Body of pancreas (tissue), 4 donors: Measurements from ENCODE around the gene SMARCA4. TPM values are rescaled to one million over a fixed set of nuclear protein-coding genes. Genes with fewer than 3 reads are reported as not detected.

ENCODE experiments used
- ATAC-seq: fragments of 150-250 bp; one replicate; pipeline ENCODE4 v1.9.1; 2016
- DNase-seq, 4 donors: peaks; one replicate each; pipeline ENCODE4 v3.0.0-alpha.2; 2019
- H3K27ac ChIP-seq, 4 donors: fragments of 200-600 bp; sonication (generic); 1 replicate in 3 of 4; 2 replicates in 1 of 4; pipeline versions ENCODE4 v1.5.1 to v1.6.1; 2016 to 2019; ENCODE audit warnings: mild to moderate bottlenecking in 1 of 4, mixed read lengths in 1 of 4, moderate library complexity in 1 of 4
- H3K27me3 ChIP-seq, 2 donors: fragments of 200-600 bp; sonication (generic); one replicate each; pipeline ENCODE4 v1.6.0; 2016; ENCODE audit warnings: mild to moderate bottlenecking in 1 of 2
- H3K36me3 ChIP-seq, 2 donors: fragments of 200-600 bp; sonication (generic); replicated peaks in 1 of 2; 2 replicates each; pipeline ENCODE4 v1.5.1; 2016; ENCODE audit warnings: low read depth in 2 of 2; ENCODE audit not compliant: insufficient read depth in 1 of 2
- H3K4me1 ChIP-seq: fragments of 200-600 bp; sonication (generic); one replicate; pipeline ENCODE4 v1.6.0; 2016
- H3K4me3 ChIP-seq, 2 donors: fragments of 200-600 bp; sonication (generic); 1 replicate in 1 of 2; 2 replicates in 1 of 2; pipeline ENCODE4 v1.5.1; 2016 to 2019
- H3K9me3 ChIP-seq, 3 donors: fragments of 200-600 bp; sonication (generic); 1 replicate in 2 of 3; 2 replicates in 1 of 3; pipeline ENCODE4 v1.5.1; 2016
- CTCF ChIP-seq, 7 experiments: fragments of 450-650 bp in 4 of 7; fragments of 200-600 bp in 3 of 7; sonication (generic) in 3 of 7; IDR thresholded peaks; one replicate each; pipeline ENCODE4 v1.5.1; 2016 to 2019; ENCODE audit warnings: antibody characterized with exemption in 7 of 7
- POLR2A ChIP-seq, 3 donors: fragments of 450-650 bp; IDR thresholded peaks; one replicate each; pipeline ENCODE4 v1.6.1; 2016; ENCODE audit warnings: antibody characterized with exemption in 3 of 3, mild to moderate bottlenecking in 2 of 3
- WGBS, 2 donors: methylation state at CpG; one replicate each; pipeline ENCODE4 v1.1.5; 2017; 5-methylcytosine and 5-hydroxymethylcytosine counted together
- intact Hi-C: fragments of 100-400 bp; cut with DNase I; formaldehyde crosslinking; loops from one replicate; pipeline ENCODE4 v1.15.1; 2023
- total RNA-seq, 2 donors: library from RNA; depleted of rRNA; stranded (reverse); fragments of >200 nt; gene quantifications; one replicate each; pipeline ENCODE4 v1.1.0, GENCODE V29; 2016

Gene SMARCA4
- total RNA-seq, 2 donors from 2014 or later: 56.3 to 120 TPM

GRCh38 chr19:10962863-10963262, 2.0 kb downstream of the SMARCA4 start:
- intact Hi-C loops: no loop called here
- no peak overlapping the region for H3K4me3 ChIP-seq
- no peaks in the 10 kb centered on the region for H3K36me3 ChIP-seq
- TF ChIP-seq CTCF (IDR thresholded peaks at IDR 0.05): no peak
- TF ChIP-seq POLR2A (IDR thresholded peaks at IDR 0.05): no peak
- DNase-seq (no peak), ATAC-seq (no peak)
- no peaks in the 10 kb centered on the region for H3K9me3 ChIP-seq
- H3K4me1 ChIP-seq: peaks cover 32% of the 10 kb centered on the region
- no peaks in the 10 kb centered on the region for H3K27me3 ChIP-seq
- H3K27ac ChIP-seq: no peak overlapping the region
- WGBS, 2 donors: 81 to 87% methylated on average over 9 to 10 of the region's 10 CpGs

- intact Hi-C loops: no loop called here
- Histone ChIP-seq H3K9me3 (no peaks in the 10 kb centered on the region), H3K4me1 (peaks cover 32% of the 10 kb centered on the region), H3K4me3 (no peak overlapping the region), H3K27ac (no peak overlapping the region), H3K36me3 (no peaks in the 10 kb centered on the region), H3K27me3 (no peaks in the 10 kb centered on the region)
- TF ChIP-seq POLR2A (IDR thresholded peaks at IDR 0.05): no peak
- no peak for TF ChIP-seq CTCF (IDR thresholded peaks at IDR 0.05)
- DNase-seq (no peak), ATAC-seq (no peak)
- 76 to 88% methylated on average over 4 of the region's 4 CpGs for WGBS, 2 donors
Observed at GRCh38 chr19:10963865-10964264, 3.0 kb downstream of the SMARCA4 start.

- intact Hi-C loops: no loop called here
- Histone ChIP-seq H3K36me3 (no peaks in the 10 kb centered on the region), H3K4me3 (no peak overlapping the region), H3K27me3 (no peaks in the 10 kb centered on the region), H3K27ac (no peak overlapping the region), H3K4me1 (peaks cover 26% of the 10 kb centered on the region), H3K9me3 (no peaks in the 10 kb centered on the region)
- DNase-seq: no peak
- 93 to 98% methylated on average over 3 to 4 of the region's 4 CpGs for WGBS, 2 donors
- ATAC-seq: no peak
- TF ChIP-seq CTCF (IDR thresholded peaks at IDR 0.05) (peak in 1 of 7 experiments; percentile 1), POLR2A (IDR thresholded peaks at IDR 0.05) (no peak)
Observed at GRCh38 chr19:10964903-10965302, 4.1 kb downstream of the SMARCA4 start.

GRCh38 chr19:10965398-10965797, 4.6 kb downstream of the SMARCA4 start:
- H3K9me3 ChIP-seq: no peaks in the 10 kb centered on the region
- TF ChIP-seq CTCF (IDR thresholded peaks at IDR 0.05) (no peak), POLR2A (IDR thresholded peaks at IDR 0.05) (no peak)
- intact Hi-C loops: no loop called here
- 82 to 86% methylated on average over 6 of the region's 6 CpGs for WGBS, 2 donors
- H3K4me3 ChIP-seq: no peak overlapping the region
- DNase-seq (no peak), ATAC-seq (no peak)
- H3K27me3 ChIP-seq: no peaks in the 10 kb centered on the region
- H3K27ac ChIP-seq: no peak overlapping the region
- H3K4me1 ChIP-seq: peaks cover 22% of the 10 kb centered on the region
- H3K36me3 ChIP-seq: no peaks in the 10 kb centered on the region

- intact Hi-C loops: no loop called here
- Histone ChIP-seq H3K36me3 (no peaks in the 10 kb centered on the region), H3K9me3 (no peaks in the 10 kb centered on the region), H3K27ac (no peak overlapping the region), H3K27me3 (no peaks in the 10 kb centered on the region), H3K4me3 (no peak overlapping the region), H3K4me1 (peaks cover 22% of the 10 kb centered on the region)
- peak; percentile 26 for ATAC-seq
- no peak for DNase-seq
- WGBS, 2 donors: 31 to 33% methylated on average over 8 of the region's 8 CpGs
- TF ChIP-seq POLR2A (IDR thresholded peaks at IDR 0.05): no peak
- no peak for TF ChIP-seq CTCF (IDR thresholded peaks at IDR 0.05)
Observed at GRCh38 chr19:10966809-10967208, 6.0 kb downstream of the SMARCA4 start.
